ENCODE results near the gene RB1.

RB1 gene

DNA sequence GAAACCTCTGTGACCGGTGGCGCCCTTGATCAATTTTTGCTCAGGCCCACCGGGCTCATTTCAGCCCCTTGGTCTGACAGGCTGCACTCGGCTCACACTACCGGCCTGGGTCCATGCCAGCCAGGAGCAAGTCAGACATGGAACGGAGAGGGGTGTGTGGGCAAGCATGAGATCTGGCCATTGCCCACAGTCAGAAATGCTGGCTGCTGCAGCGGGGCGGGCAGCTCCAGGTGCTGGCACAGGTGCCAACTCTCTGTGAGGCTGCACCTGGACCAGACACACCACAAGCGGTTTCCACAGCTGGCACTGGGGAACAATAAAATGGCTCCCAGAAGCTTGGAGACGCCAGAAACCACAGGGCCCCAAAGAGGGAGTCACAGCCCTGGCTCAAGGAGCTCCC, 153.0 kb downstream of the RB1 start:
- CTCF ChIA-PET: no interaction called here
- POLR2A ChIA-PET (ENCODE audit: low non-redundant PET): no interaction called here
- TF ChIP-seq, protein P1, sequence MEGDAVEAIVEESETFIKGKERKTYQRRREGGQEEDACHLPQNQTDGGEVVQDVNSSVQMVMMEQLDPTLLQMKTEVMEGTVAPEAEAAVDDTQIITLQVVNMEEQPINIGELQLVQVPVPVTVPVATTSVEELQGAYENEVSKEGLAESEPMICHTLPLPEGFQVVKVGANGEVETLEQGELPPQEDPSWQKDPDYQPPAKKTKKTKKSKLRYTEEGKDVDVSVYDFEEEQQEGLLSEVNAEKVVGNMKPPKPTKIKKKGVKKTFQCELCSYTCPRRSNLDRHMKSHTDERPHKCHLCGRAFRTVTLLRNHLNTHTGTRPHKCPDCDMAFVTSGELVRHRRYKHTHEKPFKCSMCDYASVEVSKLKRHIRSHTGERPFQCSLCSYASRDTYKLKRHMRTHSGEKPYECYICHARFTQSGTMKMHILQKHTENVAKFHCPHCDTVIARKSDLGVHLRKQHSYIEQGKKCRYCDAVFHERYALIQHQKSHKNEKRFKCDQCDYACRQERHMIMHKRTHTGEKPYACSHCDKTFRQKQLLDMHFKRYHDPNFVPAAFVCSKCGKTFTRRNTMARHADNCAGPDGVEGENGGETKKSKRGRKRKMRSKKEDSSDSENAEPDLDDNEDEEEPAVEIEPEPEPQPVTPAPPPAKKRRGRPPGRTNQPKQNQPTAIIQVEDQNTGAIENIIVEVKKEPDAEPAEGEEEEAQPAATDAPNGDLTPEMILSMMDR (conservative IDR thresholded peaks at IDR 0.05; ENCODE audit: low read depth): no peak
- no peak for DNase-seq (ENCODE audit: low spot score)
- H3K27ac ChIP-seq: no peak overlapping the region

DNA sequence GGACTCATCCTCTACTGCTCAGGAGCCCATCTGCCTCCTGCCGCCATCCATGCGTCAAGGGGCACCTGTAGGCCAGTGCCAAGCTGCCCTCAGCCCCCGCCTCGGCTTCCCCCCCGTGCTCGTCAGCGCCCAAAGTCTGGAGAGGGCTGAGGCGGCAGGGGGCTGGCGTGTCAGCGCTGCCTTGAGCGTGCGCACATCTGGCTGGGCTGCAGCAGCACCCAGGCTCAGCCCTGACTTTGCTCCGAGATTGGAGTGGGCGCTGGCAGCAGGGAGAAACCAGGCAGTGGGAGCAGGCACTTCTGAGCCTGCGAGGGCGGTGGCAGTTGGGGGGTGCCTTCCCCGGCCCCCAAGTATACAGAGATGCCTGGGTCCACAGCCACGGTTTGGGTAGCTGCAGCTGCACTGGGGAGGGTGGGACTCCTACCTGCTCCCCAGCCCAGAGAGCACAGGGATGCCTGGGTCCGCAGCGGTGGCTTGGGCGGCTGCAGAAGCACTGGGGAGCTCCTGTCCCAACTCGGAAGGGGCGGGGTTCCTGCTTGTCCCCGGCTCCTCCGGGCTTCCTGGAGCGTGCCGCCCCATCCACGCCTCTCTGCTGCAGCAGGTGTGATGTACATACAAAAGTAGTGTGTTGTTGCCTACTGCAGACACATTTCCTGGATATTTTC, 154.2 kb downstream of the RB1 start:
- TF ChIP-seq, protein P1 (conservative IDR thresholded peaks at IDR 0.05; ENCODE audit: low read depth): no peak
- CTCF ChIA-PET: no interaction called here
- H3K27ac ChIP-seq: peak overlapping the region; percentile 18; the same call in 1 of the 2 replicates
- DNase-seq (ENCODE audit: low spot score): no peak
- POLR2A ChIA-PET (ENCODE audit: low non-redundant PET): no interaction called here

DNA sequence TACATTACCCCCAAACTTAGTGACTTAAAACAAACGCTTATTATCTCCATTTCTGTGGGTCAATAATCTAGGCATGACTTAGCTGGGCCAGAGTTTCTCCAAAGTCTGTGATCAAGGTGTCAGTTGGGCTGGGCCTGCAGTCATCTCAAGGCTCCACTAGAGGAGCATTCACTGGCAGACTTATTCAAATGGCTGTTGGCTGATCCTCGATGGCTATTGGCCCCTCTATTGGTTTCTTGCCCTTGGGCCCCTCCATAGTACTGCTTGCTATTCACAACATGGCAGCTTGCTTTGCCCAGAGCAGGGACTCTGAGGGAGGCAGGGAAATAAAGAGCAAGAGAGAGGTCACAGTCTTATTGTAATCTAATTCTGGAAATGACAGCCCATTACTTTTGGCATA, 171.7 kb downstream of the RB1 start:
- POLR2A ChIA-PET (ENCODE audit: low non-redundant PET): no interaction called here
- no peak for DNase-seq (ENCODE audit: low spot score)
- CTCF ChIA-PET: interaction anchor here (1.0 kb wide), 1 partner anchor 32 kb away, joined by 4 read pairs; no protein-coding TSS in a partner anchor
- TF ChIP-seq, protein P1 (conservative IDR thresholded peaks at IDR 0.05; ENCODE audit: low read depth): no peak
- H3K27ac ChIP-seq: no peak overlapping the region

DNA sequence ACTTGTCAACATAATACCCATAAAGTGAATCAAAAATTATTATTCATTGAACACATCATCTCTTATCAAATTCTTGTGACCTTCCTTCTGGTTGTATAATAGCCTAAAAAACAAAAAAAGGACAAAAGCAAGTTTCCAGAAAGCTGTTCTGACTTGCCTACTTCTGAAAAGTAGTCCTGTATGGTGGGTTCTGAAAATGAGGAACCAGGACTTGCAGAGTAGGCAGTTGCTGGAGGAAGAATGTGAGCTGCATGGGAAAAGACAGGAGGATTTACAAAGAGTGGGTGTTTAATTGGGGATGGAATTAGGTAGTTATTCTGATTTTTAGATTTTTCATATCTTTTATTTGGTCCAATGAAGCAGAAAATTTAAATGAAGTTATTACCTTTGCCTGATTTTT, 172.7 kb downstream of the RB1 start:
- TF ChIP-seq, protein P1 (conservative IDR thresholded peaks at IDR 0.05; ENCODE audit: low read depth): no peak
- no peak overlapping the region for H3K27ac ChIP-seq
- POLR2A ChIA-PET (ENCODE audit: low non-redundant PET): no interaction called here
- no peak for DNase-seq (ENCODE audit: low spot score)
- CTCF ChIA-PET: interaction anchor here (0.6 to 1.0 kb wide), 2 partner anchors 31 kb away, joined by 3 to 4 read pairs; no protein-coding TSS in a partner anchor

DNA sequence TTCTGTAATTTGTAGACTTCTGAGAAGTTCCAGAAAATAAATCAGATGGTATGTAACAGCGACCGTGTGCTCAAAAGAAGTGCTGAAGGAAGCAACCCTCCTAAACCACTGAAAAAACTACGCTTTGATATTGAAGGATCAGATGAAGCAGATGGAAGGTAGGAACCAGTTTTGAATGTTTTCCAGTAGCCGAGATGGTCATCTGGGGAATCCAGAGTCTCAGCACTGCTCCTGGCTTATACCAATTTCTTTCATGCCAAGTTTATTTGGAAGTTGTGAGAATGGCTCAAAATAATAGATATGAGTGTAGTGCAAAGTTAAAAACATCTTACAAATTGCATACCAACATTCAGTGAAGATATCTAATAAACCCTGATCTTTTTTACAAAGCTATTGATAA, 173.1 kb downstream of the RB1 start:
- TF ChIP-seq, protein P1 (conservative IDR thresholded peaks at IDR 0.05; ENCODE audit: low read depth): no peak
- POLR2A ChIA-PET (ENCODE audit: low non-redundant PET): no interaction called here
- CTCF ChIA-PET: interaction anchor here (0.6 kb wide), 1 partner anchor 31 kb away, joined by 3 read pairs; no protein-coding TSS in a partner anchor
- no peak overlapping the region for H3K27ac ChIP-seq
- no peak for DNase-seq (ENCODE audit: low spot score)

DNA sequence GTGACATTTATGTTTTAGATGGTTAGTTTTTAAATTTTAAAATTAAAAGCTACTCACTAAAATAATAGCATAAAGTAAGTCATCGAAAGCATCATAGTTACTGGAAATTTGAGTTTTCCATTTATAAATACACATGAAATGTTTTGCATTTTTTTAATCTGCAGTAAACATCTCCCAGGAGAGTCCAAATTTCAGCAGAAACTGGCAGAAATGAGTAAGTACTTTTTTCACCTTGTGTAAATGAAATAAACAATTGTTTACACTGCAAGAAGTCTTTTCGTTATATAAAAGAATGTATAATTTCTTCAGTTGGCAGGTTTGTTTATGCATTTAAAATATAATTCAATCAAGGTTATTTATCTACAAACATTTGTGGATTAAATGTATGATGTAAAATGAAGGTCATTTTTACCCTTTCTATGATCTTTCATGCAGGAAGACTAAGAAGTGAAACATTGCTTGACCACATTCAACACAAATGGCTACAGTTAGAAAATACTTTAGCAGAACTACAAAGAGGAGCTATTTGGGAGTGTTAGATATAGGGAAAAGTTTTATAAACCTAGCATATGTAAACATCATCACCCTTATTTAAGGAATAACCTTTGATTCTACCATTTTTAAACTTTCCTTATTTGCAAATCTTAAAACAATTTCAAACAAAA, 173.8 kb downstream of the RB1 start:
- TF ChIP-seq, protein P1 (conservative IDR thresholded peaks at IDR 0.05; ENCODE audit: low read depth): no peak
- ChIA-PET POLR2A (ENCODE audit: low non-redundant PET) (no interaction called here), CTCF (no interaction called here)
- H3K27ac ChIP-seq: no peak overlapping the region
- no peak for DNase-seq (ENCODE audit: low spot score)

Data from RWPE1 (cell line).